ENCODE data around the gene TMEM174.

Gene TMEM174

DNA sequence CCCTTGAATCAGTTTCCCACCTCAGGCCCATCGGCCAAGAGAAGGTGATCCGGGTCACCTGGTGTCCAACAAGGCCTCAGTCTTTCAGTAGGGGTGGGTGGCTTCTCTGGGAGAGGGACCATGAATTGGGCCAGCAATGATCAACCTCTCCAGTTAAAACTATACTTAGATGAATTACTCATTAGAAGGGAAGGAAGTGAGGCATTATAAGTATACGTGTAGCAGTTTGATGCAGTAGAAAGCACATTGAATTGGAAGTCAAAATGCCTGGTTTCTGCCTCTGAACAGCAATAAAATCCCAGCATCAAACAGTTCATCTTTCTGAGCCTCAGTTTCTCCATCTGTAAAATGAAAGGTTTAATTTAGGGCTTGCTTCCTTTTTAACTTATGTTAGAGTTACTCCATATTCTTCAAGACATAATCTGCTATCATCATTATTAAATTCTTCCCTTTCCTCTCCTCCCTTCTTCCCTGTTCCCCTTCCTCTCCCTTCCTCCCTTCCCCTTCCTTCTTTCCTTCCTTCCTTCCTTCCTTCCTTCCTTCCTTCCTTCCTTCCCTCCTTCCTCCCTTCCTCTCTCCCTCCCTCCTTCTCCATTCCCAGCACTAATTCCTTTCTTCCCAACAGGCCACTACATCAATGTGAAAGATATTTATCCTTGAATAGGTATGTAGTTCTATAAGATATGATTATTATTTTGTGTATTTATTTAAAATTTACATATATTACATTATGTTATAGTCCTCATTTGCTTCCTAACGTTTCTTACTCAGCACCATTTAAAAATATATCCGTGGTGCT, 18.6 kb upstream of the TMEM174 start:
- no peak for DNase-seq

DNA sequence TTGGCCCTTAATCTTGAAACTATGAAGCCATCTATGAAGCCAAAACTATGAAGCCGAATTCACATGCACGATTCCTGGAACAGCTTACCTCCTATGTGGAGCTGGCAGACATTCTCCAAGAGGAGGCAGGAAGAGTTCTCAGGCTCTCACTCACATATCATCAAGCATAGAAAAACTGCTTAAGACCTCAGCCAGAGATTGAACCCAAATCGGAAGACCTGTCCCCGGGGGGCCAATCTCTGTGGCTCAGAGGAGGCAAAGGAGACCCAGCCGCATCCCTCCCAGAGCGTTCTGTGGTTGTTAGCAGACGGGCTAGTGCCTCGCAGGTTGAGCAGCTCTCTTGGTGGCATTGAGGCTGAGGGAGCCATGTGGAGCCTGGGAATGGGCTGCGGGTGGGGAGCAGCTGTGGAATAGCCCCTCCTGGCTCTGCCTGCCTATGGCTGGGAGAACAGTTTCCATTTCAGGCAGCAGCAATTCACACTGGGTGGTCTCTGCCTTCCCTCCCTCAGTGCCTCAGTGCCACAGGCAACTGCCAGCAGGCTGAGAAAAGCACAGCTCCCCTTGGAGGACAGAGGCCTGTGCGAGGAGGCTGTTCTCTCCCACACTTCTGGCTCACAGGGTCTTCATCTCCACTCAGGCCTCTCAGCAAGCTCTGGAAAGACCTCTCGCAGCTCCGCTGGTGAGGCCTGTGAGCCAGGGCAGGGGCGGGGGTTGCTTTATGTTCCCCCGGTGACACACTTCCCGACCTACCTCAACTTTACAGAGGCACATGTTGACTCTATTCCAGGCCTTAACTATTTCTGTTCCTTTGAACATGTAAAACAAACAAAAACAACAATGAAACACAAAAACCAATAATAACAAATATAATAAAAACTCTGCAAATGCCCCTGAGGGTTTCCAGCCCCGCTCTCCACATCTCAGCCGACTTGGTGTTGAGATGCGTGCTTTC, 17.4 kb upstream of the TMEM174 start:
- no peak for DNase-seq

DNA sequence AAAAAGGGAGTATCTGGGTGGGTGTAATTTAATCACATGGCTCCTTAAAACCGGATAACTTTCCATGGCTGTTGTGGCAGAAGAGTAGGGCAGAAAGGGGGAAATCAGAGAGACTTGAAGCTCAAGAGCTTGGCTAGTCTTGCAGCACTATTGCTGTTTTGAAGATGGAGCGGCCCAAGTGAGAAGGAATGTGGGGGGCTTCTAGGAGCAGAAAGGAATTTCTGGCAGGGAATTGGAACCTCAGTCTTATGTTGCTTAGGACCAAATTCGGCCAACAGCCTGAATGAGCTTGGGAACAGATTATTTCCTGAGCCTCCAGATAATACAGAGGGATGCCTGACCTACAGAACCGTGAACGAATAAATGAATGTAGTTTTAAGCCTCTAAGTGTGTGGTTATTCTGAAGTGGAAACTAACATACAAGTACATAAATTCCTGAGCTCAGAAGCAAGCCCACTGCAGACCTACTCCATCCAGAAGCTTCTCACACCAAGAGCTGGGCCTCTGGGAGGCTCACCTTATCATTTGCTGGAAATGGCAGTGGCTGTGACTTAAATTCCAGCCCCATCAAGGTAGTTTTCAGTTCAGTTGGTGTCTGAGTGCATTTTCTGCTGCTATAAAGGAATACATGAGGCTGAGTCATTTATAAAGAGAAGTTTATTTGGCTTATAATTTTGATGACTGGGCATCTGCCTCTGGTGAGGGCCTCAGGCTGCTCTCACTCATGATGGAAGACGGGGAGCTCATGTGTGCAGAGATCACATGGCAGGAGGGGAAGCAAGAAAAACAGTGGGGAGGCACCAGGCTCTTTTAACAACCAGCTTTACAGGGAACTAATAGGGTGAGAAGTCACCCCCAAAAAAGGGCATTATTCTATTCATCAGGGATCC, 15.3 kb upstream of the TMEM174 start:
- no peak for DNase-seq

DNA sequence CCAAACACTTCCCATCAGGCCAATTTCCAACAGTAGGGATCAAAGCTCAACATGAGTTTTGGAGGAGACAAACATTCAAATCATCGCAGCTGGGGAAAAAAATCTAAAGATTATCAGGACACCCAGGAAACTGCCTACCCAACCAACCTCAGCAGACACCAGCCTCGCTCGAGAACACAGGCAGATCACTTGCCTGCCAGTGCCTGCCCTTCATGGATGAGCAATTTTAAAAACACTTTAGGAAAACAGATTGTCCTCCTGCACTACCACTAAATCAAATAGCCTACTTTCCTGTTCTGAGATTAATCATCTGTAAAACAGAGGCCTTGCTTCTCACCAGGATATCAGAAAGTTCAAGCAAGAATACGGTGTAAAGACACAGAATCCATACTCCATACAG, 14.7 kb upstream of the TMEM174 start:
- no peak for DNase-seq

DNA sequence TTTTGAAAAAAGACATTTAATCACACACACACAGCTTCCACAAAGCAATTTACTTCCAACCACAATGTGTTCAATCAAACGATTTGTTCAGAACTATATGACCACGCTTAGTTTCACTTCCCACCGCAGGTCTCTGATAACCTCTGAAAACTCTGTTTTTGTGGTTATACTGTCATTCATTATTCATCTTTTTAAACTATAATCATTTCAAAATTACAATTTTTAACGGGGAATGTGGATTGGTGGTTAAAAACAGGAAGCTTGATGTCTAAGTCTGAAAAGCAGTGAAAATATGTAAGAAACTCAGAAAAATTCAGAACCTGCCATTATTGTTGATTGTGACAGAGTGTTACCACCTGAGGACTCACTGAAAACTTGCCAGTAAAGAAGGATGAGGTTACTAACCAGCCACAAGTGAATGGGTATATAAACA, 12.7 kb upstream of the TMEM174 start:
- DNase-seq, result no peak

DNA sequence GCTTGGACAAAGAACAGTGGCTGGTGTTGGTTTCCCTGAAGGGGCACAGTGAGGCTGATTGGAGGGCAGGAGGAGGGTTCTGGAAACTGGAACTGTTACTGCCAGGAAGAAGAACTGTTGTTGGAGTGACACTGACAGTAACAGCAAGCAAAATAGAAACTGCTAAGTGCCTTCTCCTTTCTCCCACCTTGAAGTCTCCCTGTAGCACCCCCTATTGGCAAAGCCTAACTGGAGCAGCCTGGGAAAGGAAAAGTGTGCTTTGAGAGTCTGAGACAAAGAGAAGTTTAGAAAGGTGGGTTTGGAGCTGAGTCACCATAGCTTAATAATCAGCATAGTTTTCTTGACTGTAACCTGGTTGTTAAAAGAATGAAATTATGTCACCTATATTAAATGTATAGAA, 2.5 kb upstream of the TMEM174 start:
- no peak for DNase-seq

DNA sequence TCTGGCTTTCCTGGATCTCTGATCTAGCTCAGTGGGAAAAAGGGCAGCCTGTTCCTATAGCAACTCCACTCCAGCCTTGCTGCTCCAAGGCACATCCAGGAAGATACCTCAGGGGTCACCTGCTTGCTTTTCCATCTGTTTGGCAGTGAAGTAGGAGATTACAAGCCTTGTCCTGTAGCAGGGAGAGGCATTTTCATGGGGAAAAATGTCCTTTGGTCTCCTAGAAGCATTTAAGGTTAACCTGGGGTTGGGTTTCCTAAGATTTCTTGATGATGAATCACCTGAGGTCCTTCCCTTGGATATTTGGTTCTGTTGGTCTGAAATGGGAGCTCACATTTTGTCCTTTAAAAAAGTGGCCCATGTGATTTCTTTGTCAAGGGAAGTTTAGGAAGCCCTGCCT, 1.5 kb upstream of the TMEM174 start:
- DNase-seq, result no peak

DNA sequence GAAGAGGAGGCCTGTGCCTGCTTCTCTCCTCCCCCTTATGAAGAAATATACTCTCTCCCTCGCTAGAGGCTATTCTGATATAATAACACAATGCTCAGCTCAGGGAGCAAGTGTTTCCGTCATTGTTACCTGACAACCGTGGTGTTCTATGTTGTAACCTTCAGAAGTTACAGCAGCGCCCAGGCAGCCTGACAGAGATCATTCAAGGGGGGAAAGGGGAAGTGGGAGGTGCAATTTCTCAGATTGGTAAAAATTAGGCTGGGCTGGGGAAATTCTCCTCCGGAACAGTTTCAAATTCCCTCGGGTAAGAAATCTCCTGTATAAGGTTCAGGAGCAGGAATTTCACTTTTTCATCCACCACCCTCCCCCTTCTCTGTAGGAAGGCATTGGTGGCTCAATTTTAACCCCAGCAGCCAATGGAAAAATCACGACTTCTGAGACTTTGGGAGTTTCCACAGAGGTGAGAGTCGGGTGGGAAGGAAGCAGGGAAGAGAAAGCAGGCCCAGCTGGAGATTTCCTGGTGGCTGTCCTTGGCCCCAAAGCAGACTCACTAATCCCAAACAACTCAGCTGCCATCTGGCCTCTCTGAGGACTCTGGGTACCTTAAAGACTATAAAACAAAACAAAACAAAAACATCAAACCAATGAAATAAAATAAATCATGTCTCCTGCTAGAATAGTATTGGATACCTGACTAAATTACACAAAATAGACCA, 1.3 kb downstream of the TMEM174 start:
- no peak for DNase-seq

DNA sequence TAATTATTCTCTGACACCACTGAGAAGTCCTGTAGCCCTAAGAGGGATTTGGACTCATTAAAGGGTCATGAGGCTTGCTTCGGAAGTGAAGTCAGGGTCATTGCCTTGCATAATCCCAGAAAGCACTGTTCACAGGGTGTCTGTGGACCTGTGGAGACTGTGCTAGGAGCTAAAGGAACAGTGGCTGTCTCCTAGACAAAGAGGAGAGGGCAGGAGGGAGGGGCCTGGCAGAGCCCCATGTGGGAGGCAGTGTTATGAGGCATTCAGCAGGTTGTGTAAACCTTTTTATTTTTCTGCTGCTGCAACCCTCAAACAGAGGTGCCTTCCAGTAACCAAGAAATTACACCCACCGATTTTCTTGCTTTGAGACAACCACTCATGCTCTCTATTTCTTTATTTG, 3.3 kb downstream of the TMEM174 start:
- no peak for DNase-seq

DNA sequence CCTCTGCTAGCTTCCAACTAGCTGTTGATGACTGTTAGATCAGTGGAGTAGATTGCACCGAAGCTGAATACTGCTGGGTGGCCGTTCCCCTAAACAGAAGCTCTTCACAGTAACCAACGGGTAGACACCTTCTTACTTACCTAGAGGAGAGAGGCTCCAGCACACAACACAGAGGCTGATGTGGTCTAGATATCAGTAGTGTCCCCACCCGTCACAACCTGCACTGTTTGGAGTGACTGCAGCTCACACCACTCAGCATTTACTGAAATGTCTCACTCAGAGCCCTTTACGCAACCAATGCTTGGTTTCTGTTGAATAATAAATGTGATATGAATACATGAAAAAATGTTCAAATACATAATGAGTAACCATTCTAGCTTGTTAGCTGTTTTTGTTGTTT, 5.3 kb downstream of the TMEM174 start:
- DNase-seq, result no peak

DNA sequence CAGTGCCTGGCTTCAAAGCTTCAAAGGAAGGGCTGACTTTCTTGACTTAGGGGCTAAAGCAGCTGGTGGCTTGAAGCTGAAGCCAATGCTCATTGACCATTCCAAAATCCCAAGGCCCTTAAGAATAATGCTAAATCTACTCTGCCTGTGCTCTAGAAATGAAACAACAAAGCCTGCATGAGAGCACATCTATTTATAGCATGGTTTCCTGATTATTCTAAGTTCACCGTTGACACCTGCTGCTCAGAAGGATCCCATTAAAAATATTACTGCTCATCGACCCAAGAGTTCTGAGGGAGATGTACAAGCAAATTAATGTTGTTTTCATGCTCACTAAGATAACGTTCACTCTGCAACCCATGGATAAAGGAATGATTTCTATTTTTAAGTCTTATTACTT, 6.7 kb downstream of the TMEM174 start:
- no peak for DNase-seq

DNA sequence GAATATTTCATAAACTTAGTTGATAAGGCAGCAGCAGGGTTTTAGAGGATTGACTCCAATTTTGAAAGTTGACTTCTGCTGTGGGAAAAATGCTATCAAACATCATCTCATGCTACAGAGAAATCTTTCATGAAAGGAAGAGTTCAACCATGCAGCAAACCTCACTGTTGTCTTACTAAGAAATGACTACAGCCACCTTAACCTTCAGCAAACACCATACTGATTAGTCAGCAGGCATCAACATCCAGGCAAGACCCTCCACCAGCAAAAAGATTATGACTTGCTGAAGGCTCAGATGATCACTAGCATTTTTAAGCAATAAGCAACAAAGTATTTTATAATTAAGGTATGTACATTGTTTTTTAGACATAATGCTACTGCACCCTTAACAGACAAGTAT, 7.6 kb downstream of the TMEM174 start:
- no peak for DNase-seq

DNA sequence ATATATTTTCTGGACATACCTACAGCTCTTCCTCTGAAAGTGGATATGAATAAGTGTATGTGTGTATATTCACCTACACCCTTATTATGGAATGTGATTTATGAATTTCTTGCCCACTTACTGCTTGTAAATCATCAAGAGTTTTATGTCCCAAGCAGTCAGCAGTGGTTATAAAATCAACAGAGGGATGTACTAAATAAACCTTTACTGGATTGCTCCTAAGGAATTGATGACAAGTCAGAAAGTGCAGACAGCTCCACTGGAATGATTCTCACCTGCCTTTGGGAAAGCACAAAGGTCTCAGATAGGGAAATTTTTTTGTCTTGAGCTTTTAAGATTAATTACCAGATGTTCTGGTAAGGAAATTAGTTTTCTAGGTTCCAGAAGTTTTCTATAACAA, 9.3 kb downstream of the TMEM174 start:
- DNase-seq, result no peak

DNA sequence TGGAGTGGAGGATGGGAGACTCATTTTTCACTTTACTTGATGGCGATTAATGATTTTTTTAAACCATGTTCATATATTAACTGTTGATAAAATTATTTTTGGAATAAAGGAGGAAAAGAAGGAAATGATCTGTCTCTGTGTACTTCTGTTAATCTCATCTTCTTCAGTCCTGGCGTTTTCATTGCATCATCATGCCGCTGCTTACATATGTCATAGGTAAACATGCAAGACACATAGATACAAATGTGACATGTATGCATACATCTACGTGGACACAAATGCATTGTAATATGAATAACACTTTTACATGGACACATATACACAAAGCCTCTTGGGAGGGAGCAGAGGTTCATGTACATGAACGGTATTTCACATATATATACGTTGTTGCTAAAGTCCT, 10.0 kb downstream of the TMEM174 start:
- DNase-seq, result no peak

DNA sequence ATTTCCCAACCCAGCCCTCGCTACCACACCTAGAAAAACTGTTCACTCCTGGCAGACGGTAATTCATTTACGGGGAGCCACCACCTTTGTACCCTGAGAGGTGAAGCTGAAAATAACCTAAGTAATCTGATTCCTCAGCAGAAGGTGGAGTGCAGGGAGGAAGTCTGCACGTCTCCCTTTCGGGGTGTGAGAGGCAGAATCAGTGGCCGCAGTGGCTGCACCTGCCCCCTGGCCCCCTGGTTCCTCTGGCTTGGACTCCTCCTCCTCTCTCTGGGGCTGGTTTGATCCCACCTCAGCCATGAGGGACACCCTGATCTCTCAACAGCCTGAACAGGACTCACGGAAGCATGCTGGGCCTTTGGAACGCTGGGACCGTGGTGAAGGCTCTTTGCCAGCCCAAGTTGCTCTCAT, 10.5 kb downstream of the TMEM174 start:
- no peak for DNase-seq

DNA sequence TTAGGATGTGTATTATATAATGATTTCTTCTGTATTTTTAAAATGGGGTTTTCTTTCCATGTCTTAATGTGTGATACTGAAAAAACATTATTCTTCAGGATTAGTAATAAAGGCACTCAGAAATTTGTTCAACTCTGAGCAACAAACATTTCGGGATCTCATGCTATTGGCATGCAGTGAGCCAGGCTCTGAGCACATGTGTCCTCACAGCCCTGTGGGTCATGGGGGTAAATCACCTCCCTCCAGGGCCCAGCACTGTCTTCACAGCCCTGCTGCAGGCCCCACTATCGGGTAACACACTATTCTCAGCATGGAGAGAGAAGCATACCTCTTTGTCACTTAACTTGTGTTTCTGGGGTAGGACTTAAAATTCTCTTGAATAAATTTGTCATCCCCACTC, 14.0 kb downstream of the TMEM174 start:
- no peak for DNase-seq

DNA sequence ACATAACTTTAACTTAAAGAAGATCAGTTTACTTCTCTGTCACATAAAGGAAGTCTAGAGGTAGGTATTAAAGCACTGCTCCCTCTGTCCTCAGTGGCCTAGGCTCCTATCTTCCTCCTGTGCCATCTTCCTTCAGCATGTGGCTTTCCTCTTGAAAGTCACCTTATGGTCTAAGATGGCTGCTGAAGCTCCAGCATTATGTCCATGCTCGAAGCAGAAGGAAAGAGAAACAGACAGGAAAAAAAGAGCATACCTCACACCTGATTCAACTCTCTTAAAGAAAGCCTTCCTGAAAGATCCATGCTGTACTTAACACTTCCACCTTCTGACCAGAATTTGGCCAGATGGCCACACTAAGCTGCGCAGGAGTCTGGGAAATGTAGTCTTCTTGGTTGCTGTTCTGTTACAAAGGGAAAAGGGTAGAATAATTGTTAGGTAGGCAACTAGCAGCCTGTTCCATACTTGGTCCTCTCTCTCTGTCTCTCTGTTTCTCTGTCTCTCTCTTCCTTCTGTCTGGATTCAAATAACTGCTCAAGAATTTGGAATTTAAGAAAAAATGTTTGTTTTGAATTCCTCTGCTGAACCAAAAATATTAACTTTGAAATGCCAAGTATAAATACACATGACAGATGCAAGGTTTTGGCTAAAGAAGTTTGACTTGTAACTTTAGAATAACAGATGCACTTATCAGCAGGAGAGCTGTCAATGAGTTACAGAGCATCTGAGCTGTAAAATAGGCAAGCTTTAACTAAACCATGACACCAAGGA, 16.0 kb downstream of the TMEM174 start:
- no peak for DNase-seq

DNA sequence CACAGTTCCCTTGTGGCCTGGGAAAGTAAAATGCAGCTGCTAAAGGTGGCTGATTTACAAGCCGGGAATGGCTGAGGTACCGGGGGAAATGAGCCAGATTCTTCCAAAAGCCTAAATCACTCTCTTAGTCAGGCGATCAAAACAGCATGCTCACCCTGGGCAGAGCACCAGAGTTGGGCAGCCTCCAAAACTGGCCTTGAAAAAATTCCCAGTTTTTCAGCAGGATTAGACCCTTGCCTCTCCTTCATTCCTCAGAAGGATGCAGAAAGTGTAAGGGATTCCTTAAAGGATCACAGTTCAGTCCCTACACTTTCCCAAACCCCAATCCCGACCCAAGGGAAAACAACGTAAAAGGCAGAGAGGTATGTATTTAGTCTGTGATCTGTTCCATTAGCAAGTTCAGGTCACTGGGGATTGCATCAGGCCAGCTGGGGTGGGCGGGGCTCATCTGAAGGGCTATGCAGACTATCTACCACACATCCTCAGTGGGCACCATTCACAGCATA, 16.9 kb downstream of the TMEM174 start:
- DNase-seq, result no peak

DNA sequence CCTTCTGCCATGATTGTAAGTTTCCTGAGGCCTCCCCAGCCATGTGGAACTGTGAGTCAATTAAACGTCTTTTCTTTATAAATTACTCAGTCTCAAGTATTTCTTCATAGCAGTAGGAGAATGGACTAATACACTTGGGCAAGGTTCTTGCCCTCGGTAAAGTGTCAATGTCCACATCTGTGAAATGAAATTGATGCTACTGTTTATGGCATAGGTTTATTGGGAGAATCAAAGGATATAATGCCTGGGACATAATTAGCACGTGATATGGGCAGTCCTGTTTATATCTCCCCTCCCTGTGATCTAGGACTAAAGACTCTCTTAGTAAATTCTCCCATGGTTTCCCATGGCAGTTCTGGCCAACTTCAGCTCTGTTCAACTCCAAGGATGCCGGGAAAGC, 19.4 kb downstream of the TMEM174 start:
- DNase-seq, result no peak

DNA sequence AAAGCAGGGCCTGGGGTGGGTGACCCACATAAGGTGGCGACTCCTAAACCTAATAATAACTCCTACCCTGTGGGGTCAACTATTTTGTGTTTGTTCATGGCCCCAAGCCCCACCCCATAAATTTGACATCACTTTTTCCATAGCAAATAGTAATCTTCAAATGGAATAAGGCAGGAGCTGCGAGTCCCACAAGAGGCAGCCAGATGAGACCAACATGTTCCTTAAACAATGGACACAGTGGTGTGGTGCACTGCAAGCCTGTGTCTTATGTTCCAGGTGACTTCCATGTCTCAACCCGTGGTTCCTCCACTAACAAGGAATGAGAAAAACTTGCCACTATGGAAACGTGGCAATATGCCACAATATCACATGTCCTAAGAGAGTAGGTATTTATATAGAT, 20.6 kb downstream of the TMEM174 start:
- no peak for DNase-seq

DNA sequence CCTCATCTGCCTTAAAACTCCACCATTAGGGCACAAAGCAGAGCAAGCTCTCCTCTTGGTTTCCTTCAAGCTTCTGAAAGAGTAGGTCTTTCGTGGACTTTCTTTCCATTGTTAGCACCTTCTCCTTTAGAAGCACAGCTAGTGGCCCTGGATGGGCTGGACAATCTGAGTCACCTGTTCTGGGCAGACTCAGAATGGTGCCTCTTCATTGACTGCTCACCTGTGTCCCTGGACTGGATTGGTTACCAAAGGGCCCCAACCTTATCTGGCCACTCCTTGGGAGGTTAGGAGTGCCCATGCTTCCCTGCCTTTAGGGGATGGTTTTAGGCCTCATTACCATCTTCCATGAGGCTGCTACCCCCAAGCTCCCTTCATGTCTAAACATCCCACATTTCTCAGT, 23.2 kb downstream of the TMEM174 start:
- no peak for DNase-seq

Data from NCI-H2029 treated with DMSO at 0.1 percent for 48 hours (cell line).